GM12878 (cell line): ENCODE results near the gene TECPR1. TPM values are rescaled to one million over a fixed set of nuclear protein-coding genes. Genes with fewer than 3 reads are reported as not detected.

ENCODE experiments used
- ATAC-seq: fragments of 200-7000 bp; cut with Tn5 transposase; 3 replicates; pipeline ENCODE4 v1.9.1; 2020; ENCODE audit warnings: mild to moderate bottlenecking, moderate library complexity
- BruUV-seq: library from RNA; stranded (reverse); fragments of 400-500 nt; replicated peaks from 2 replicates; lab custom pipeline; 2021; lab: Mats Ljungman, UMichigan
- CTCF ChIA-PET: fragments of 300-600 bp; sonication (Branson Sonifier 250); formaldehyde crosslinking; extraction: SDS; loops from one replicate; lab custom pipeline; 2021; ENCODE audit warnings: inconsistent platforms; lab: Yijun Ruan, JAX
- POLR2A ChIA-PET: fragments of 350-600 bp; formaldehyde crosslinking; extraction: SDS; loops from one replicate; lab custom pipeline; 2021; ENCODE audit warnings: inconsistent platforms; lab: Charles Lee
- RAD21 ChIA-PET: fragments of 300-600 bp; sonication (Branson Sonifier 250); formaldehyde crosslinking; loops from one replicate; lab custom pipeline; 2023; ENCODE audit warnings: antibody characterized with exemption; ENCODE audit not compliant: unreplicated experiment; lab: Charles Lee
- SMC1A ChIA-PET: fragments of 300-600 bp; sonication (Branson Sonifier 250); formaldehyde crosslinking; loops from one replicate; lab custom pipeline; 2023; ENCODE audit not compliant: unreplicated experiment, uncharacterized antibody; lab: Charles Lee
- DNase-seq: peaks from one replicate; pipeline ENCODE4 v3.0.0-alpha.2; 2011; ENCODE audit warnings: low read depth, low spot score
- FAIRE-seq: peaks from 3 replicates; lab custom pipeline; 2011; peaks lifted over from hg19 to GRCh38; lab: Jason Lieb, UNC
- H2AFZ ChIP-seq: 2 replicates; pipeline ENCODE4 v1.6.0; 2011; ENCODE audit warnings: low read depth, low read length, control low read depth; ENCODE audit not compliant: control insufficient read depth
- H3K27ac ChIP-seq: 2 replicates; pipeline ENCODE4 v1.5.1; 2011; ENCODE audit warnings: control low read depth; ENCODE audit not compliant: control insufficient read depth, insufficient read depth
- H3K27me3 ChIP-seq, 2 experiments: replicated peaks in 1 of 2; 2 replicates each; pipeline versions ENCODE4 v1.6.0 to v1.6.1; 2011; ENCODE audit warnings: low read length in 1 of 2; ENCODE audit not compliant: control insufficient read depth in 2 of 2, insufficient read depth in 2 of 2
- H3K36me3 ChIP-seq, 2 experiments: 2 replicates each; pipeline ENCODE4 v1.5.1; 2011; ENCODE audit warnings: low read length in 1 of 2; ENCODE audit not compliant: control insufficient read depth in 2 of 2, insufficient read depth in 2 of 2
- H3K4me1 ChIP-seq: 2 replicates; pipeline ENCODE4 v1.6.1; 2011; ENCODE audit warnings: mild to moderate bottlenecking, low read length, moderate library complexity, mixed read lengths; ENCODE audit not compliant: control insufficient read depth, insufficient read depth
- H3K4me2 ChIP-seq: 2 replicates; pipeline ENCODE4 v1.6.0; 2011; ENCODE audit warnings: control low read depth; ENCODE audit not compliant: control insufficient read depth, insufficient read depth
- H3K4me3 ChIP-seq: fragments of 200-600 bp; sonication (generic); 2 replicates; pipeline ENCODE4 v1.5.1; 2016
- H3K79me2 ChIP-seq: 2 replicates; pipeline ENCODE4 v1.6.0; 2011; ENCODE audit warnings: low read length; ENCODE audit not compliant: control insufficient read depth, insufficient read depth
- H3K9ac ChIP-seq: 2 replicates; pipeline ENCODE4 v1.8.0; 2011; ENCODE audit warnings: low read length, control low read depth, mixed read lengths; ENCODE audit not compliant: control insufficient read depth, insufficient read depth
- H3K9me3 ChIP-seq: replicated peaks from 3 replicates; pipeline ENCODE4 v1.5.1; 2011; ENCODE audit warnings: mild to moderate bottlenecking, low read length; ENCODE audit not compliant: control insufficient read depth, insufficient read depth
- H4K20me1 ChIP-seq: 2 replicates; pipeline ENCODE4 v1.6.0; 2011; ENCODE audit not compliant: control insufficient read depth, insufficient read depth
- BACH1 ChIP-seq: fragments of 450-650 bp; IDR thresholded peaks from 2 replicates; pipeline ENCODE4 v1.6.1; 2017; ENCODE audit warnings: mild to moderate bottlenecking, borderline replicate concordance
- BCL11A ChIP-seq: IDR thresholded peaks from 2 replicates; pipeline ENCODE4 v1.6.1; 2011; ENCODE audit warnings: low read depth, low read length
- BCL3 ChIP-seq: IDR thresholded peaks from 2 replicates; pipeline ENCODE4 v1.6.1; 2011; ENCODE audit warnings: borderline replicate concordance, low read depth, mild to moderate bottlenecking, moderate library complexity, low read length; ENCODE audit not compliant: insufficient read depth, poor library complexity, severe bottlenecking
- CBX5 ChIP-seq: sonication (generic); IDR thresholded peaks from 2 replicates; pipeline ENCODE4 v1.6.1; 2016; ENCODE audit warnings: low read depth, moderate library complexity, mild to moderate bottlenecking, inconsistent platforms
- CEBPB ChIP-seq, 2 experiments: fragments of 150-350 bp in 1 of 2; IDR thresholded peaks; 2 replicates each; pipeline ENCODE4 v1.6.1; 2012 to 2014; ENCODE audit warnings: low read depth in 2 of 2, low read length in 2 of 2, borderline replicate concordance in 1 of 2, inconsistent platforms in 1 of 2
- CHD1 ChIP-seq: IDR thresholded peaks from 2 replicates; pipeline ENCODE4 v1.6.1; 2012; ENCODE audit warnings: low read depth, low read length, improper control_type of control experiment
- CHD2 ChIP-seq: IDR thresholded peaks from 2 replicates; pipeline ENCODE4 v1.6.1; 2011; ENCODE audit warnings: low read depth, low read length, improper control_type of control experiment, borderline replicate concordance
- FOXK2 ChIP-seq: fragments of 450-650 bp; IDR thresholded peaks from 2 replicates; pipeline ENCODE4 v1.6.1; 2017; ENCODE audit warnings: mild to moderate bottlenecking, moderate library complexity
- KAT2A ChIP-seq: conservative IDR thresholded peaks from 2 replicates; pipeline ENCODE4 v1.6.1; 2011; ENCODE audit warnings: low read depth, low read length; ENCODE audit not compliant: control insufficient read depth
- KDM1A ChIP-seq: fragments of 200-600 bp; sonication (generic); IDR thresholded peaks from 2 replicates; pipeline ENCODE4 v1.6.1; 2016; ENCODE audit warnings: borderline replicate concordance
- MXI1 ChIP-seq: fragments of 150-350 bp; IDR thresholded peaks from 2 replicates; pipeline ENCODE4 v1.6.1; 2011; ENCODE audit warnings: low read depth, mild to moderate bottlenecking, inconsistent platforms, low read length, improper control_type of control experiment
- MYC ChIP-seq: IDR thresholded peaks from 2 replicates; pipeline ENCODE4 v1.6.1; 2011; ENCODE audit warnings: mild to moderate bottlenecking, low read length, moderate library complexity, inconsistent platforms; ENCODE audit not compliant: insufficient read depth, insufficient replicate concordance, insufficient read length, severe bottlenecking
- NFYB ChIP-seq: IDR thresholded peaks from 2 replicates; pipeline ENCODE4 v1.6.1; 2011; ENCODE audit warnings: low read depth, mild to moderate bottlenecking, low read length, improper control_type of control experiment, moderate library complexity; ENCODE audit not compliant: insufficient read depth
- PBX3 ChIP-seq: IDR thresholded peaks from 2 replicates; pipeline ENCODE4 v1.6.1; 2011; ENCODE audit warnings: mild to moderate bottlenecking, low read depth, low read length, moderate library complexity; ENCODE audit not compliant: insufficient replicate concordance
- POLR2AphosphoS5 ChIP-seq: IDR thresholded peaks from 2 replicates; pipeline ENCODE4 v1.6.1; 2011; ENCODE audit warnings: mild to moderate bottlenecking, low read length, inconsistent platforms
- SIN3A ChIP-seq: IDR thresholded peaks from 2 replicates; pipeline ENCODE4 v1.6.1; 2012; ENCODE audit warnings: low read depth, low read length, improper control_type of control experiment
- SMAD5 ChIP-seq: IDR thresholded peaks from 2 replicates; pipeline ENCODE4 v1.6.1; 2016; ENCODE audit warnings: antibody characterized with exemption, low read depth
- SMC3 ChIP-seq: IDR thresholded peaks from 2 replicates; pipeline ENCODE4 v1.6.1; 2011; ENCODE audit warnings: low read length, improper control_type of control experiment, borderline replicate concordance
- TCF3 ChIP-seq: IDR thresholded peaks from 2 replicates; pipeline ENCODE4 v1.6.1; 2012; ENCODE audit warnings: low read depth, mild to moderate bottlenecking, low read length, borderline replicate concordance; ENCODE audit not compliant: insufficient read depth
- WGBS: methylation state at CpG from one replicate; pipeline ENCODE4 v1.1.6; 2016; ENCODE audit warnings: low lambda C conversion rate; ENCODE audit not compliant: insufficient replicate concordance, insufficient coverage; ENCODE audit errors: missing lambda C conversion rate; 5-methylcytosine and 5-hydroxymethylcytosine counted together
- in situ Hi-C: fragments of 300-500 bp; cut with MboI; formaldehyde crosslinking; loops from 9 replicates; pipeline ENCODE4 v1.14.3; 2018; ENCODE audit warnings: mixed read lengths
- intact Hi-C: fragments of 100-400 bp; cut with micrococcal nuclease; formaldehyde crosslinking; loops from one replicate; pipeline ENCODE4 v1.14.2; 2022; ENCODE audit not compliant: unreplicated experiment
- polyA plus RNA-seq, 11 experiments: library from polyadenylated mRNA; depleted of rRNA in 4 of 11; unstranded in 6 of 11; stranded (reverse) in 5 of 11; fragments of >200 nt; fragmentation: Nextera tagmentation in 4 of 11; fragmentation: Illumina TruSeq in 1 of 11; extraction: Ambion mirVana in 4 of 11; extraction: Trizol in 1 of 11; gene quantifications; 1 replicate in 1 of 11; 2 replicates in 10 of 11; pipeline versions ENCODE4 v1.2.1 to v1.2.3, GENCODE V29; 2011 to 2016; ENCODE audit warnings: inconsistent platforms in 2 of 11, missing spikeins in 2 of 11, low read depth in 1 of 11
- total RNA-seq, 4 experiments: library from RNA; depleted of rRNA in 3 of 4; stranded (reverse); fragments of >200 nt in 3 of 4; fragmentation: Illumina TruSeq in 1 of 4; extraction: Trizol in 1 of 4; gene quantifications; 2 replicates each; pipeline versions ENCODE4 v1.2.1 to v1.2.3, GENCODE V29; 2013 to 2021
- TF ChIP-seq, protein P1 (sequence below): fragments of 450-650 bp; IDR thresholded peaks from 2 replicates; pipeline ENCODE4 v1.6.1; 2014; ENCODE audit warnings: mild to moderate bottlenecking

TECPR1 gene
- total and polyA plus RNA-seq, 10 of the 15 experiments (the other 5 are each of a cell fraction or from before 2014, with no cell fraction given): 0.26 to 16.8 (median 4.2) TPM

DNA sequence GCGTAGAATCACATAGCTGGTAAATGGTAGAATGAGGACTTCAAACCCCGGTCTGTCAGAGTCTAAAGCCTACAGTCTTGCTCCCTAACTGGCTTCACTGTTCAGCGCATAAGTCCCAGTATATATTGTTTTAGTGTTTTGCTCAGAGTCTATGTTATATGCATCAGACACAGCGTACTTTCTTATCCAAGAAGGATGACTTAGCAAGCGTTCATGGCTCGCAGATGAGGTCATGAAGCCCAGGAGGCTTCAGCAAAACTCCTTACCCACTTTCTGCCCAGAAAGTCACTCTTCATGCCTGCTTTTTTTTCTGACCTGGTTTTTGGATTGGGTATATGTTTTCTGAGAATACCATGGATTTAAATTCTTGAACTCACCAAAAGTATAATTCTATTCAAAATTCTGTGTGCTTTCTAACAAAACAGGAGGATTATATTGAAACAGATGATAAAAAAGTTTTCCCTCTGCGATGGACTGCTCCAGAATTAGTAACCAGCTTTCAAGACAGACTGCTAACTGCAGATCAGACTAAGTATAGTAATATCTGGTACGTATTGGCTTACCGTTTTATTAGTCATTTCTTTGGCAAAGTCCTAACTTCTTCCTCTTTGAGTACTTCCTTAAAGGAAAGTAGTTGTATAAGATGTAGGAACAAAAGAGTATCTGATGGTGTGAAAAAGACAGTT lies 65.4 kb downstream of the TECPR1 start (continued):
- TF ChIP-seq KAT2A (no peak), MYC (no peak), CHD1 (no peak), BCL11A (no peak), BCL3 (no peak), TCF3 (no peak), BACH1 (no peak), CHD2 (no peak), POLR2AphosphoS5 (no peak), CEBPB (IDR thresholded peaks at IDR 0.05; ENCODE audit: borderline replicate concordance in 1 of 2, low read depth in 2 of 2, low read length in 2 of 2) (no peak)

GRCh38 chr7:98185101-98185500 lies 66.9 kb downstream of the TECPR1 start:
- FAIRE-seq (no peak), DNase-seq (no peak), ATAC-seq (no peak)
- no peaks in the 10 kb centered on the region for H3K4me1 ChIP-seq
- no peaks in the 10 kb centered on the region for H3K79me2 ChIP-seq
- ChIA-PET CTCF (no interaction called here), SMC1A (no interaction called here), RAD21 (no interaction called here), POLR2A (no interaction called here)
- intact Hi-C loops: no loop called here
- H3K27me3 ChIP-seq: no peaks in the 10 kb centered on the region
- no peaks in the 10 kb centered on the region for H4K20me1 ChIP-seq
- H3K9me3 ChIP-seq: no peaks in the 10 kb centered on the region; the same call in 2 of the 3 replicates
- no TSS peak for BruUV-seq
- H3K9ac ChIP-seq: no peak overlapping the region
- H3K4me3 ChIP-seq: no peak overlapping the region
- H2AFZ ChIP-seq: no peak overlapping the region
- WGBS: 96% methylated on average over 7 of the region's 7 CpGs
- H3K4me2 ChIP-seq: no peak overlapping the region
- in situ Hi-C loops: no loop called here
- no peak overlapping the region for H3K27ac ChIP-seq
- H3K36me3 ChIP-seq: peaks cover 0 to 3% of the 10 kb centered on the region in 2 experiments; a peak in 2 of 4 replicates
- TF ChIP-seq SMAD5: no peak
- TF ChIP-seq FOXK2: no peak
- no peak for TF ChIP-seq CBX5
- no peak for TF ChIP-seq NFYB
- TF ChIP-seq PBX3: no peak
- TF ChIP-seq SIN3A: no peak
- TF ChIP-seq MXI1: no peak
- no peak for TF ChIP-seq SMC3
- no peak for TF ChIP-seq KDM1A
- TF ChIP-seq, protein P1, sequence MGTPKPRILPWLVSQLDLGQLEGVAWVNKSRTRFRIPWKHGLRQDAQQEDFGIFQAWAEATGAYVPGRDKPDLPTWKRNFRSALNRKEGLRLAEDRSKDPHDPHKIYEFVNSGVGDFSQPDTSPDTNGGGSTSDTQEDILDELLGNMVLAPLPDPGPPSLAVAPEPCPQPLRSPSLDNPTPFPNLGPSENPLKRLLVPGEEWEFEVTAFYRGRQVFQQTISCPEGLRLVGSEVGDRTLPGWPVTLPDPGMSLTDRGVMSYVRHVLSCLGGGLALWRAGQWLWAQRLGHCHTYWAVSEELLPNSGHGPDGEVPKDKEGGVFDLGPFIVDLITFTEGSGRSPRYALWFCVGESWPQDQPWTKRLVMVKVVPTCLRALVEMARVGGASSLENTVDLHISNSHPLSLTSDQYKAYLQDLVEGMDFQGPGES: no peak
- no peak for TF ChIP-seq CHD1
